Measurements from ENCODE around the gene ATP2A3.
A peak's percentile ranks its signal among the peaks of the same experiment; 100 is the strongest.

The ATP2A3 gene

GRCh38 chr17:3915995-3916696, 48.1 kb downstream of the ATP2A3 start, which contains the start of gene P2RX1:
Gene P2RX1, minus strand, starts transcription at chr17:3916465. Its CDS starts 240 bp downstream, at chr17:3916225.
- DNase-seq (ENCODE audit: low read depth): no peak
- TF ChIP-seq, protein P1, sequence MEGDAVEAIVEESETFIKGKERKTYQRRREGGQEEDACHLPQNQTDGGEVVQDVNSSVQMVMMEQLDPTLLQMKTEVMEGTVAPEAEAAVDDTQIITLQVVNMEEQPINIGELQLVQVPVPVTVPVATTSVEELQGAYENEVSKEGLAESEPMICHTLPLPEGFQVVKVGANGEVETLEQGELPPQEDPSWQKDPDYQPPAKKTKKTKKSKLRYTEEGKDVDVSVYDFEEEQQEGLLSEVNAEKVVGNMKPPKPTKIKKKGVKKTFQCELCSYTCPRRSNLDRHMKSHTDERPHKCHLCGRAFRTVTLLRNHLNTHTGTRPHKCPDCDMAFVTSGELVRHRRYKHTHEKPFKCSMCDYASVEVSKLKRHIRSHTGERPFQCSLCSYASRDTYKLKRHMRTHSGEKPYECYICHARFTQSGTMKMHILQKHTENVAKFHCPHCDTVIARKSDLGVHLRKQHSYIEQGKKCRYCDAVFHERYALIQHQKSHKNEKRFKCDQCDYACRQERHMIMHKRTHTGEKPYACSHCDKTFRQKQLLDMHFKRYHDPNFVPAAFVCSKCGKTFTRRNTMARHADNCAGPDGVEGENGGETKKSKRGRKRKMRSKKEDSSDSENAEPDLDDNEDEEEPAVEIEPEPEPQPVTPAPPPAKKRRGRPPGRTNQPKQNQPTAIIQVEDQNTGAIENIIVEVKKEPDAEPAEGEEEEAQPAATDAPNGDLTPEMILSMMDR (conservative IDR thresholded peaks at IDR 0.05; ENCODE audit: low read depth, low read length): no peak
- no peak within 1 kb of the TSS for H3K4me3 ChIP-seq (ENCODE audit: low read depth, low read length)

GRCh38 chr17:3915581-3915994, 48.6 kb downstream of the ATP2A3 start:
- DNase-seq (ENCODE audit: low read depth): no peak
- no peak overlapping the region for H3K4me3 ChIP-seq (ENCODE audit: low read depth, low read length)
- TF ChIP-seq, protein P1 (conservative IDR thresholded peaks at IDR 0.05; ENCODE audit: low read depth, low read length): no peak

GRCh38 chr17:3914312-3914670, 49.9 kb downstream of the ATP2A3 start:
- TF ChIP-seq, protein P1 (conservative IDR thresholded peaks at IDR 0.05; ENCODE audit: low read depth, low read length): no peak
- DNase-seq (ENCODE audit: low read depth): no peak
- H3K4me3 ChIP-seq (ENCODE audit: low read depth, low read length): no peak overlapping the region

GRCh38 chr17:3913531-3914311, 50.5 kb downstream of the ATP2A3 start:
- TF ChIP-seq, protein P1 (conservative IDR thresholded peaks at IDR 0.05; ENCODE audit: low read depth, low read length): peak; percentile 96
- DNase-seq (ENCODE audit: low read depth): peak; percentile 81
- no peak overlapping the region for H3K4me3 ChIP-seq (ENCODE audit: low read depth, low read length)

DNA sequence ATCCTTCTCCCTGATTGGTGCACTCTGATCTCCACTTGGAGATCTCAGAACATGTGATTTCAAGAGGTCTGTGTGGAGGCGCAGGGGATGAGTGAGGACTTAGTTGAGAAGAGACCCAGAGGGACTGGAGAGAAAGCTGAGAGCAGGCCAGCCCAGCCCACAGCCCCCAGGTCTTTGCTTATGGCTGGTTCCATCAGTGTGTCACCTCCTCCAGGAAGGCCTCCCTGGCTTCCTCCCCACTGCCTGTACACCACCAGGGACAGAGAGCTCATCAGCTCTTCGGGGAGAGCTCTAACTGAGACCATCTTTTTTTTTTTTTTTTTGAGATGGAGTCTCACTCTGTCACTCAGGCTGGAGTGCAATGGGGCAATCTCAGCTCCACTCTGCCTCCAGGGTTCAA, 51.4 kb downstream of the ATP2A3 start:
- DNase-seq (ENCODE audit: low read depth): no peak
- TF ChIP-seq, protein P1 (conservative IDR thresholded peaks at IDR 0.05; ENCODE audit: low read depth, low read length): no peak

GRCh38 chr17:3911271-3912053, 52.8 kb downstream of the ATP2A3 start:
- DNase-seq (ENCODE audit: low read depth): no peak
- TF ChIP-seq, protein P1 (conservative IDR thresholded peaks at IDR 0.05; ENCODE audit: low read depth, low read length): no peak
- H3K4me3 ChIP-seq (ENCODE audit: low read depth, low read length): no peak overlapping the region

More for the DNA sequence above, 51.4 kb downstream of the ATP2A3 start:
- H3K4me3 ChIP-seq (ENCODE audit: low read depth, low read length): no peak overlapping the region
